Measurements from ENCODE around the gene EIF1AD.
"Not testable (repeated sequence)": the region's sequence is repeated elsewhere in the genome, so short reads cannot be mapped to it uniquely, and the experiment has no call there.

Gene EIF1AD

DNA sequence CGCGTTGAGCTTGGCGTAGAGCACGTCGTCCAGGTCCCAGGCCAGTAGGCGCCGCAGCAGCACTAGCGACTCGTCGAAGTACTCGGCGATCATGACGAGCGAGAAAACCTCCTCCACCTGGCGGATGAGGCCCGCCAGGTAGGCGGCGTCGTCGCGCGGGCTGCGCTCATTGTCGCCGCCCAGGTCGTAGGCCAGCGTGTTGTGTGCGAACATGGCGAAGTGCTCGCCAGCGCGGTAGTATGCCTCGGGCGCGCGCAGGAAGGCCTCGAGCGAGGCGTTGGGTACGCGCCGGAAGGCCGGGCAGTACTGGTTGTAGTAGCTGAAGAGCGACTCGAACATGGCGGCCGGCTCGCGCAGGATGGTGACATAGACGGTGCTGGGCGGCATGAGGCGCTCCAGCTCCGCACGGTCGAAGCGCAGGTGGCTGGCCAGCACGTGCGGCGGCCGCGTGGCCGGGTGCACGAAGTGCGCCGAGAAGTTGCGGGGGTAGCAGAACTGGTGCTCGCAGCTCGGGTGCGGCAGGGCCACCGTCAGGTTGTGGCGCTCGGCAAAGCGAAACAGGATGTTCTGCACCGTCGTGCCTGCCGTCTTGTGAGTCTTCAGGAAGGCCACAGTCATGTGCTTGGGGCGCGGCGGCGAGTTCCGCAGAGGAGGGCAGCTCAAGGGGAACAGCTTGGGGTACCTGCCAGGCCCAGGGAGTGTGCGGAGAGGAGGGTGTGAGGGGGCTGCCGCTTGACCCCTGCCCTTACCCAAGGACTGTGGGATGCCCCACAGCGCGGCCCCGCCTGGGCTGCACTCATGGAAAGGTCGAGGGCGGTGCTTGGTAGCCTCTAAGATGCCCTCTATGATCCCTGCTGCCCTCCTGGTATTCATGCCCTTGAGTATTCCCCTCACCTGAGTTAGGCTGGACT is 41.3 kb upstream of the EIF1AD start:
- no peak overlapping the region for H3K4me3 ChIP-seq (ENCODE audit: insufficient read depth, low read depth, low read length)
- WGBS, 2 experiments: 96 to 97% methylated on average over 88 of the region's 88 CpGs
- H3K36me3 ChIP-seq (ENCODE audit: control insufficient read depth, insufficient read depth, low read length): peaks cover 16% of the 10 kb centered on the region
- H3K9me3 ChIP-seq (ENCODE audit: control insufficient read depth, low read length): no peaks in the 10 kb centered on the region
- H3K27me3 ChIP-seq (ENCODE audit: control insufficient read depth, insufficient read depth, low read length, poor library complexity, severe bottlenecking): no peaks in the 10 kb centered on the region
- no peak overlapping the region for H3K27ac ChIP-seq (ENCODE audit: insufficient read depth, low read depth, low read length, poor library complexity, severe bottlenecking)
- peaks cover 13% of the 10 kb centered on the region for H3K4me1 ChIP-seq (ENCODE audit: control insufficient read depth, insufficient read depth, low read length)

GRCh38 chr11:66042227-66042995 is 40.5 kb upstream of the EIF1AD start:
- H3K4me3 ChIP-seq (ENCODE audit: insufficient read depth, low read depth, low read length): no peak overlapping the region
- H3K4me1 ChIP-seq (ENCODE audit: control insufficient read depth, insufficient read depth, low read length): peaks cover 6% of the 10 kb centered on the region
- no peak overlapping the region for H3K27ac ChIP-seq (ENCODE audit: insufficient read depth, low read depth, low read length, poor library complexity, severe bottlenecking)
- no peaks in the 10 kb centered on the region for H3K27me3 ChIP-seq (ENCODE audit: control insufficient read depth, insufficient read depth, low read length, poor library complexity, severe bottlenecking)
- peaks cover 16% of the 10 kb centered on the region for H3K36me3 ChIP-seq (ENCODE audit: control insufficient read depth, insufficient read depth, low read length)
- 95 to 96% methylated on average over 81 of the region's 81 CpGs for WGBS, 2 experiments
- no peaks in the 10 kb centered on the region for H3K9me3 ChIP-seq (ENCODE audit: control insufficient read depth, low read length)

DNA sequence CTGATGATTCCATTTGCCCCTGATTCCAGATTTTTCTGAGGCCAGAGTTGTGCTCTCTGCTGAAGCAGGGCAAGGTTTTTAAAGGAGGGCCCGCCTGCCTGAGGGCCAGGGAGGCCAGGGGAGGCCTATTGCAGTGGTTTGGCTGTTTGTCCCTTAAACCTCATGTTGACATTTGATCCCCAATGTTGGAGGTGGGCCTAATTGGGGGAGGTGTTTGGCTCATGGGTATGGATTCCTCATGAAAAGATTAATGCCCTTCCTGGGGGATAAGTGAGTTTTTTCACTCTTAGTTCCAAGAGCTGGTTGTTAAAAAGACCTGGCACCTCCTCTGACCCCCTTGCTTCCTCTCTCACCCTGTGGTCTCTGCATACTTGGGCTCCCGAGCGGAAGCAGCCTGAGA is 37.8 kb upstream of the EIF1AD start:
- no peaks in the 10 kb centered on the region for H3K9me3 ChIP-seq (ENCODE audit: control insufficient read depth, low read length)
- WGBS, 2 experiments: 91 to 95% methylated on average over 3 of the region's 3 CpGs

DNA sequence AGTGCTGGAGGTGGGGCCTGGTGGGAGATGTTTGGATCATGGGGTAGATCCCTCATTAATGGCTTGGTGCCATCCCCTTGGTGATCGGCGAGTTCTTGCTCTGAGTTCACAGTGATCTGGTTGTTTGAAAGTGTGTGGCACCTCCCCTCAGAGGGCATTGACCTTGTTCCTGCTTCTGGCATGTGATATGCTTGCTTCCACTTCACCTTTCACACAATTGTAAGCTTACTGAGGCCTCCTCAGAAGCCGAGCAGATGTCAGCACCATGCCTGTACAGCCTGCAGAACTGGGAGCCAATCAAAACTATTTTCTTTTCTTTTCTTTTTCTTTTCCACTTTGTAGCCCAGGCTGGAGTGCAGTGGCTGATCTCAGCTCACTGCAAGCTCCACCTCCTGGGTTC is 35.4 kb upstream of the EIF1AD start:
- 88 to 91% methylated on average over 3 of the region's 3 CpGs for WGBS, 2 experiments
- Histone ChIP-seq H3K4me1 (ENCODE audit: control insufficient read depth, insufficient read depth, low read length) (no peaks in the 10 kb centered on the region), H3K27ac (ENCODE audit: insufficient read depth, low read depth, low read length, poor library complexity, severe bottlenecking) (no peak overlapping the region), H3K4me3 (ENCODE audit: insufficient read depth, low read depth, low read length) (no peak overlapping the region), H3K36me3 (ENCODE audit: control insufficient read depth, insufficient read depth, low read length) (peaks cover 8% of the 10 kb centered on the region), H3K9me3 (ENCODE audit: control insufficient read depth, low read length) (no peaks in the 10 kb centered on the region), H3K27me3 (ENCODE audit: control insufficient read depth, insufficient read depth, low read length, poor library complexity, severe bottlenecking) (no peaks in the 10 kb centered on the region)

More for the DNA sequence above, 37.8 kb upstream of the EIF1AD start:
- Histone ChIP-seq H3K4me1 (ENCODE audit: control insufficient read depth, insufficient read depth, low read length) (peaks cover under 1% of the 10 kb centered on the region), H3K36me3 (ENCODE audit: control insufficient read depth, insufficient read depth, low read length) (peaks cover 16% of the 10 kb centered on the region), H3K4me3 (ENCODE audit: insufficient read depth, low read depth, low read length) (no peak overlapping the region), H3K27me3 (ENCODE audit: control insufficient read depth, insufficient read depth, low read length, poor library complexity, severe bottlenecking) (no peaks in the 10 kb centered on the region), H3K27ac (ENCODE audit: insufficient read depth, low read depth, low read length, poor library complexity, severe bottlenecking) (no peak overlapping the region)

- Histone ChIP-seq H3K4me3 (ENCODE audit: insufficient read depth, low read depth, low read length) (no peak overlapping the region), H3K27me3 (ENCODE audit: control insufficient read depth, insufficient read depth, low read length, poor library complexity, severe bottlenecking) (no peaks in the 10 kb centered on the region), H3K36me3 (ENCODE audit: control insufficient read depth, insufficient read depth, low read length) (peaks cover 1% of the 10 kb centered on the region), H3K27ac (ENCODE audit: insufficient read depth, low read depth, low read length, poor library complexity, severe bottlenecking) (no peak overlapping the region), H3K4me1 (ENCODE audit: control insufficient read depth, insufficient read depth, low read length) (no peaks in the 10 kb centered on the region), H3K9me3 (ENCODE audit: control insufficient read depth, low read length) (no peaks in the 10 kb centered on the region)
- 88 to 89% methylated on average over 5 of the region's 5 CpGs for WGBS, 2 experiments
These were observed 34.4 kb upstream of the EIF1AD start for GRCh38 chr11:66036334-66036710.

GRCh38 chr11:66035653-66036333 is 33.8 kb upstream of the EIF1AD start:
- 84 to 86% methylated on average over 9 of the region's 9 CpGs for WGBS, 2 experiments
- Histone ChIP-seq H3K9me3 (ENCODE audit: control insufficient read depth, low read length) (no peaks in the 10 kb centered on the region), H3K27ac (ENCODE audit: insufficient read depth, low read depth, low read length, poor library complexity, severe bottlenecking) (no peak overlapping the region), H3K27me3 (ENCODE audit: control insufficient read depth, insufficient read depth, low read length, poor library complexity, severe bottlenecking) (no peaks in the 10 kb centered on the region), H3K36me3 (ENCODE audit: control insufficient read depth, insufficient read depth, low read length) (no peaks in the 10 kb centered on the region), H3K4me3 (ENCODE audit: insufficient read depth, low read depth, low read length) (no peak overlapping the region), H3K4me1 (ENCODE audit: control insufficient read depth, insufficient read depth, low read length) (no peaks in the 10 kb centered on the region)

DNA sequence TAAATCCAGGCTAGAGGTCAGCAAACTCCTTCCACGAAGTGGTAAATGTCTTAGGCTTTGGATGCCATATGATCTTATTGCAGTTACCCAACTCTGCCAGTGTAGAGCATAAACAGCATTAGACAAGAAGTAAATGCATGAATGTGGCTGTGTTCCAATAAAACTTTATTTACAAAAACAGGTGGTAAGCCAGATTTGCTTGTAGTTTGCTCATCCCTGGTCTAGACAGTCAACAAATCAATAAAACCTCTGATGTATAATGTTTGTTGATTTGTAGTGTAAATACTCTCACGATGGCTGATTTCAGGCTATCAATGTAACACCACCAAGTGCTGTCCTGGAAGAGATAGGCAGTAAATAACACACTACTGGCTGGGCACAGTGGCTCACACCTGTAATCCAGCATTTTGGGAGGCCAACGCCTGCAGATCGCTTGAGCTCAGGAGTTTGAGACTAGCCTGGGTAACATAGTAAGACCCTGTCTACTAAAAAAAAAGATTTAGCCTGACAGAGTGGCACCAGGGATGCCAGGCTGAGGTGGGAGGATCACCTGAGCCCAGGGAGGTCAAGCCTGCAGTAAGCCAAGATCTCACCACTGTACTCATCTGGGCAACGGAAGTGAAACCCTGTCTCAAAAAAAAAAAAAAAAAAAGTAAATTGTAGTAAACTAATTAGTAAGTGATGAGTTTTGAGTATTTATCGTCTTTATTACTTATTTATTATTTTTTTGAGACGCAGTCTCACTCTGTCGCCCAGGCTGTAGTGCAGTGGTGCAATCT is 31.2 kb upstream of the EIF1AD start:
- Histone ChIP-seq H3K4me3 (ENCODE audit: insufficient read depth, low read depth, low read length) (no peak overlapping the region), H3K9me3 (ENCODE audit: control insufficient read depth, low read length) (no peaks in the 10 kb centered on the region), H3K27ac (ENCODE audit: insufficient read depth, low read depth, low read length, poor library complexity, severe bottlenecking) (no peak overlapping the region), H3K27me3 (ENCODE audit: control insufficient read depth, insufficient read depth, low read length, poor library complexity, severe bottlenecking) (peaks cover 1% of the 10 kb centered on the region), H3K4me1 (ENCODE audit: control insufficient read depth, insufficient read depth, low read length) (no peaks in the 10 kb centered on the region), H3K36me3 (ENCODE audit: control insufficient read depth, insufficient read depth, low read length) (no peaks in the 10 kb centered on the region)
- WGBS, 2 experiments: 92 to 93% methylated on average over 7 to 8 of the region's 8 CpGs

DNA sequence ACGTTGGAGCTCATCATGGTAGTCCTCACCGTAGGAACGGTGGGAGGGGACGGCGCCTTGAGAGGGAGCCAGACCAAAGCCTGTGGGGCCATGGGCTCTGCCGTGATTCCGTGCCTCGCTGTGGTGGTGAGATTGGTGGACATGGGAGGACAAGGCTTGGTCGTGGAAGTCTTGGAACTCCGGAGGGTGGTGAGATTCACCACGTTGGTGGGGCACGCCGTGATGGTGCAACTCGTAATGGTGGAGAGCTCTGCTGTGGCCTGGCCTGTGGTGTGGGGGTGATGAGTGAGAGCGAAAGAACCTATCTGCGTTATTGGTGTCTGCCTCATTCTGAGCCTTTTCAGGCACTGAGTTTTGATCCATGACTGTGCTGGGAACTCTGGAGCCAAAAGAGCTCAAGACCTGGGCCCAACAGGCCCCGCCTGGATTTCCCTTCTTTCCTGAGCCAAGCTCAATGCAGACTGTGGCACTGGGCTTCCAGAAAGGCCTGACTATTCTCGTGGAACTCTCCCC is 24.1 kb upstream of the EIF1AD start, which contains the start of gene CATSPER1:
Gene CATSPER1 (minus strand): TSS at position 463 of the 513 bp plus-strand sequence. CDS start 100 bp downstream, at position 363.
- Histone ChIP-seq H3K27me3 (ENCODE audit: control insufficient read depth, insufficient read depth, low read length, poor library complexity, severe bottlenecking) (peaks cover 28% of the 10 kb centered on the region), H3K9me3 (ENCODE audit: control insufficient read depth, low read length) (no peaks in the 10 kb centered on the region), H3K27ac (ENCODE audit: insufficient read depth, low read depth, low read length, poor library complexity, severe bottlenecking) (no peak within 1 kb of the TSS), H3K36me3 (ENCODE audit: control insufficient read depth, insufficient read depth, low read length) (no peaks in the 10 kb centered on the region), H3K4me3 (ENCODE audit: insufficient read depth, low read depth, low read length) (no peak within 1 kb of the TSS), H3K4me1 (ENCODE audit: control insufficient read depth, insufficient read depth, low read length) (no peaks in the 10 kb centered on the region)
- WGBS, 2 experiments: 90 to 93% methylated on average over 18 of the region's 18 CpGs

GRCh38 chr11:66023186-66023440 is 21.2 kb upstream of the EIF1AD start:
- 79 to 82% methylated on average over 5 of the region's 5 CpGs for WGBS, 2 experiments
- not testable (repeated sequence) for H3K27ac ChIP-seq (ENCODE audit: insufficient read depth, low read depth, low read length, poor library complexity, severe bottlenecking); H3K4me1 ChIP-seq (ENCODE audit: control insufficient read depth, insufficient read depth, low read length); H3K4me3 ChIP-seq (ENCODE audit: insufficient read depth, low read depth, low read length); H3K36me3 ChIP-seq (ENCODE audit: control insufficient read depth, insufficient read depth, low read length); H3K9me3 ChIP-seq (ENCODE audit: control insufficient read depth, low read length)
- H3K27me3 ChIP-seq (ENCODE audit: control insufficient read depth, insufficient read depth, low read length, poor library complexity, severe bottlenecking): peaks cover 33% of the 10 kb centered on the region
